Measurements from ENCODE around the gene BLNK. TPM values are rescaled to one million over a fixed set of nuclear protein-coding genes. Genes with fewer than 3 reads are reported as not detected.

The BLNK gene
- total and polyA plus RNA-seq, 2 experiments from 2014 or later: not detected

DNA sequence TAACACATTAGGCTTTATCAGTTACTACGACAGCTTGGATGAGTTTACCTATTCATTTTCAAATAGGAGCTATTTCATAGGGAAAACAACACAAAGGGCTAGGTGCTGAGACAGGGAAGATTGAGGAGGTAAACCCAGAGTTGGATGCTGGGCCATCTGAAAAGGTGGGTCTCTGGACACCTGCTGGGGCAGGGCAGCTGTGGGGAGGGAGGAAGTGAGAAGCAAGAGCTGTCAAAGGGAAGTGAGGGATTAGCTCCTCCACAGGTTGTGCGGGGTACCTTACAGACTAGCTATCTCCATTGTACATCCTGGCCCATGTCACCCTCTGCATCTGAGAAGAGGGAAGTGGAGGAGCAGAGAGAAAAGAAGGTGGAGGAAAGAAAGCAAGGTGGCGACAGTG, 48.9 kb downstream of the BLNK start:
- no peaks in the 10 kb centered on the region for H3K36me3 ChIP-seq (ENCODE audit: low read depth)
- H3K4me2 ChIP-seq (ENCODE audit: unreplicated experiment): no peak overlapping the region
- WGBS, 2 experiments (ENCODE audit: low coverage in 1 of 2, low lambda C conversion rate in 2 of 2, missing lambda C conversion rate in 2 of 2): 11 to 16% methylated on average over 3 of the region's 3 CpGs
- H3K4me1 ChIP-seq (ENCODE audit: insufficient read depth): no peaks in the 10 kb centered on the region
- no peak overlapping the region for H3K27ac ChIP-seq
- H3K9me3 ChIP-seq (ENCODE audit: low read depth): no peaks in the 10 kb centered on the region
- H3K9me2 ChIP-seq (ENCODE audit: insufficient read depth): no peaks in the 10 kb centered on the region
- no peak overlapping the region for H3K9ac ChIP-seq
- in situ Hi-C loops (cut with MboI): no loop called here
- no peaks in the 10 kb centered on the region for H3F3A ChIP-seq (ENCODE audit: insufficient read depth)
- no peak for DNase-seq
- H3K4me3 ChIP-seq: no peak overlapping the region
- H2AFZ ChIP-seq: no peak overlapping the region
- H3K27me3 ChIP-seq (replicated peaks; ENCODE audit: insufficient read depth): no peaks in the 10 kb centered on the region; the same call in 1 of the 2 replicates
- no peaks in the 10 kb centered on the region for H3K79me2 ChIP-seq (ENCODE audit: insufficient read depth)
- no peaks in the 10 kb centered on the region for H4K20me1 ChIP-seq (ENCODE audit: insufficient read depth)
- no peak for TF ChIP-seq EZH2phosphoT487 (IDR thresholded peaks at IDR 0.05; ENCODE audit: insufficient read depth, low read depth)
- no peak for TF ChIP-seq EZH2 (IDR thresholded peaks at IDR 0.05; ENCODE audit: insufficient read depth, poor library complexity, severe bottlenecking)

DNA sequence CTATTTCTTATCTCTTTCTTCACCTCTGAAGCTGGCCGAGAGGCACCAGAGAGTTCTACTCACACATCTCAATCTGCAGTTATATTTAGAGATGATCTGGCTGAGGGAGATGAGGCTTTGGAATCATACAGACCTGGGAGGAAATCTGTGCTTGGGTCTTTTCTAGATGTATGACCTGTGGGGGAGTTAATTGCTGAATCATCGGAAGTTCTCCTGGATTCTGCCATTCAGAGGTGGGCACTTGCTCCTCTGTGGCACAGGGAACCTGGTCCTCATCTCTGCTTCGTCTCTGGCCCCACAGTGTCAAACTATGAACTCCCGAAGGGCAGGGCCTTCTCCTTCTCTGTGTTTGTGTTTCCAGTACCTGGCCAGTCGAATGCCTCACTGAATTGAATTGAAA, 52.5 kb downstream of the BLNK start:
- in situ Hi-C loops (cut with MboI): no loop called here
- H2AFZ ChIP-seq: no peak overlapping the region
- H3K27me3 ChIP-seq (replicated peaks; ENCODE audit: insufficient read depth): no peaks in the 10 kb centered on the region; the same call in 1 of the 2 replicates
- no peak for TF ChIP-seq EZH2phosphoT487 (IDR thresholded peaks at IDR 0.05; ENCODE audit: insufficient read depth, low read depth)
- TF ChIP-seq EZH2 (IDR thresholded peaks at IDR 0.05; ENCODE audit: insufficient read depth, poor library complexity, severe bottlenecking): no peak
- DNase-seq: no peak
- H3K4me3 ChIP-seq: no peak overlapping the region
- H3K9me3 ChIP-seq (ENCODE audit: low read depth): no peaks in the 10 kb centered on the region
- WGBS, 2 experiments (ENCODE audit: low coverage in 1 of 2, low lambda C conversion rate in 2 of 2, missing lambda C conversion rate in 2 of 2): 20 to 24% methylated on average over 5 of the region's 5 CpGs
- no peak overlapping the region for H3K27ac ChIP-seq
- no peaks in the 10 kb centered on the region for H3K9me2 ChIP-seq (ENCODE audit: insufficient read depth)
- no peak overlapping the region for H3K9ac ChIP-seq
- H3K36me3 ChIP-seq (ENCODE audit: low read depth): no peaks in the 10 kb centered on the region
- H3K4me2 ChIP-seq (ENCODE audit: unreplicated experiment): no peak overlapping the region
- no peaks in the 10 kb centered on the region for H3K79me2 ChIP-seq (ENCODE audit: insufficient read depth)
- no peaks in the 10 kb centered on the region for H3F3A ChIP-seq (ENCODE audit: insufficient read depth)
- no peaks in the 10 kb centered on the region for H3K4me1 ChIP-seq (ENCODE audit: insufficient read depth)
- H4K20me1 ChIP-seq (ENCODE audit: insufficient read depth): no peaks in the 10 kb centered on the region

DNA sequence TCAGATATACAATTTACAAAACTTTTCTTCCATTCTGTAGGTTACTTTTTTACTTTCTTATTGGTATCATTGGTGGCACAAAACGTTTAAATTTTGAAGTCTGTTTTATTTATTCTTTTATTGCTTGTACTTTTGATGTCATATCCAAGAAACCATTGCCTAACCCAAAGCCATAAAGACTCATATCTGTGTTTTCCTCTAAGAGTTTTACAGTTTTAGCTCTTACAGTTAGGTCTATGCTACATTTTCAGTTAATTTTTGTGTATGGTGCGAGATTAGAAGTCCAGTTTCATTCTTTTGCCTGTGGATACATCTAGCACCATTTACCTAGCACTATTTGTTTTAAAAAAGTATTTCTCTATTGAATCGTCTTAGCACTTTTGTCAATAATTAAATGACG, 53.7 kb downstream of the BLNK start:
- Histone ChIP-seq H3K27me3 (replicated peaks; ENCODE audit: insufficient read depth) (no peaks in the 10 kb centered on the region; the same call in 1 of the 2 replicates), H3K27ac (no peak overlapping the region), H3K9me3 (ENCODE audit: low read depth) (no peaks in the 10 kb centered on the region), H3K4me1 (ENCODE audit: insufficient read depth) (no peaks in the 10 kb centered on the region), H3F3A (ENCODE audit: insufficient read depth) (no peaks in the 10 kb centered on the region), H3K79me2 (ENCODE audit: insufficient read depth) (no peaks in the 10 kb centered on the region), H3K9ac (no peak overlapping the region), H2AFZ (no peak overlapping the region), H4K20me1 (ENCODE audit: insufficient read depth) (no peaks in the 10 kb centered on the region), H3K4me2 (ENCODE audit: unreplicated experiment) (no peak overlapping the region), H3K36me3 (ENCODE audit: low read depth) (no peaks in the 10 kb centered on the region), H3K9me2 (ENCODE audit: insufficient read depth) (no peaks in the 10 kb centered on the region), H3K4me3 (no peak overlapping the region)
- in situ Hi-C loops (cut with MboI): no loop called here
- DNase-seq: no peak
- TF ChIP-seq EZH2phosphoT487 (IDR thresholded peaks at IDR 0.05; ENCODE audit: insufficient read depth, low read depth) (no peak), EZH2 (IDR thresholded peaks at IDR 0.05; ENCODE audit: insufficient read depth, poor library complexity, severe bottlenecking) (no peak)
- WGBS, 2 experiments (ENCODE audit: low coverage in 1 of 2, low lambda C conversion rate in 2 of 2, missing lambda C conversion rate in 2 of 2): 20 to 22% methylated on average over 4 of the region's 4 CpGs

DNA sequence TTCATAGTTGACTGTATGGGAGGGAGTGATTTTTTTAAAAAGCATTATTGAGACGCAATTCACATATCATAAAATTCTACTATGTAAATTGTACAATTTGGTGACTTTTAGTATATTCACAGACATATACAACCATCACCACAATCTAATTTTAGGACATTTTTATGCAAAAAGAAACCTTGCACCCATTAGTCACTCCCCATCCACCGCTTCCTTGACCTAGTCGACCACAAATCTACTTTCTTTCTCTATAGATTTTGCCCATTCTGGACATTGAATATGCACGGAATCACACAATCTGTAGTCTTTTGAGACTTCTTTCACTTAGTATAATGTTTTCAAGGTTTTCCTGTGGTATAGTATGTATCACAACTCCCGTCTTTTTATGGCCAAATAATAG, 54.6 kb downstream of the BLNK start:
- H3K79me2 ChIP-seq (ENCODE audit: insufficient read depth): no peaks in the 10 kb centered on the region

DNA sequence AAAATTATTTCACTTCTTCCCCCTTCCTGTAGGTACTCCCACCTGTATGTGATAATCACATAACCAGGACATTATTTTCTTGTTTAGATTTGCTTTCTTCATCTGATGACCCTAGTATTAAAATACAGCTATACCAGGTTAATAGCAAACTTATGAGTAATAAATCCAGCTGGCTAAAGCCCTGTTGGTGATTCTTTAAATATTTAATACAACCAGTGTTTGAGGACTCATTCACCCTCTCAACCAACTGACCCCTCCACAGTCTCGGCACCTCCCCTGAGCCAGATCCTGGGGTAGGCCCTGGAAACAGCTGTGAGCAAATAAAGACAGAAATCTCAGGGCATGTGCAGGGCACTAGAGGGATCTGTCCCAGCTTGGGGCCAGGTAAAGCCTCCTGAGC, 58.5 kb downstream of the BLNK start:
- H3K4me1 ChIP-seq (ENCODE audit: insufficient read depth): no peaks in the 10 kb centered on the region
- H3K4me3 ChIP-seq: no peak overlapping the region
- H3K27ac ChIP-seq: no peak overlapping the region
- no peaks in the 10 kb centered on the region for H3K79me2 ChIP-seq (ENCODE audit: insufficient read depth)
- H3F3A ChIP-seq (ENCODE audit: insufficient read depth): no peaks in the 10 kb centered on the region
- WGBS, 2 experiments (ENCODE audit: low coverage in 1 of 2, low lambda C conversion rate in 2 of 2, missing lambda C conversion rate in 2 of 2): 27 to 28% methylated on average over 1 of the region's 1 CpG
- in situ Hi-C loops (cut with MboI): no loop called here
- no peaks in the 10 kb centered on the region for H3K9me3 ChIP-seq (ENCODE audit: low read depth)
- no peaks in the 10 kb centered on the region for H3K27me3 ChIP-seq (replicated peaks; ENCODE audit: insufficient read depth)
- H4K20me1 ChIP-seq (ENCODE audit: insufficient read depth): no peaks in the 10 kb centered on the region
- H3K9me2 ChIP-seq (ENCODE audit: insufficient read depth): no peaks in the 10 kb centered on the region
- TF ChIP-seq EZH2phosphoT487 (IDR thresholded peaks at IDR 0.05; ENCODE audit: insufficient read depth, low read depth): no peak
- TF ChIP-seq EZH2 (IDR thresholded peaks at IDR 0.05; ENCODE audit: insufficient read depth, poor library complexity, severe bottlenecking): no peak
- no peak for DNase-seq
- H3K9ac ChIP-seq: no peak overlapping the region
- no peak overlapping the region for H3K4me2 ChIP-seq (ENCODE audit: unreplicated experiment)
- H2AFZ ChIP-seq: no peak overlapping the region
- H3K36me3 ChIP-seq (ENCODE audit: low read depth): no peaks in the 10 kb centered on the region

More for the DNA sequence above, 54.6 kb downstream of the BLNK start:
- Histone ChIP-seq H3F3A (ENCODE audit: insufficient read depth) (no peaks in the 10 kb centered on the region), H3K4me3 (no peak overlapping the region), H3K4me2 (ENCODE audit: unreplicated experiment) (no peak overlapping the region), H2AFZ (no peak overlapping the region), H3K27me3 (replicated peaks; ENCODE audit: insufficient read depth) (no peaks in the 10 kb centered on the region; the same call in 1 of the 2 replicates), H4K20me1 (ENCODE audit: insufficient read depth) (no peaks in the 10 kb centered on the region), H3K27ac (no peak overlapping the region), H3K4me1 (ENCODE audit: insufficient read depth) (no peaks in the 10 kb centered on the region), H3K9me2 (ENCODE audit: insufficient read depth) (no peaks in the 10 kb centered on the region), H3K36me3 (ENCODE audit: low read depth) (no peaks in the 10 kb centered on the region), H3K9me3 (ENCODE audit: low read depth) (no peaks in the 10 kb centered on the region), H3K9ac (no peak overlapping the region)
- 47 to 56% methylated on average over 5 of the region's 5 CpGs for WGBS, 2 experiments (ENCODE audit: low coverage in 1 of 2, low lambda C conversion rate in 2 of 2, missing lambda C conversion rate in 2 of 2)
- TF ChIP-seq EZH2phosphoT487 (IDR thresholded peaks at IDR 0.05; ENCODE audit: insufficient read depth, low read depth): no peak
- no peak for TF ChIP-seq EZH2 (IDR thresholded peaks at IDR 0.05; ENCODE audit: insufficient read depth, poor library complexity, severe bottlenecking)
- DNase-seq: no peak
- in situ Hi-C loops (cut with MboI): no loop called here

Data from GM23248 (cell line).